RWPE1 (cell line): ENCODE data around the gene C1orf174.

ENCODE experiments used
- CTCF ChIA-PET: fragments of 350-600 bp; sonication (Branson Sonifier 250); formaldehyde crosslinking; extraction: SDS; loops from one replicate; lab custom pipeline; 2021; lab: Yijun Ruan, JAX
- POLR2A ChIA-PET: fragments of 400-600 bp; formaldehyde crosslinking; extraction: SDS; loops from one replicate; lab custom pipeline; 2020; ENCODE audit warnings: antibody characterized with exemption; ENCODE audit not compliant: low non-redundant PET; lab: Yijun Ruan, JAX
- DNase-seq: peaks from one replicate; pipeline ENCODE4 v3.0.0; 2012; ENCODE audit warnings: low spot score
- H3K27ac ChIP-seq: fragments of 450-650 bp; 2 replicates; pipeline ENCODE4 v1.5.1; 2017
- CTCF ChIP-seq: fragments of 450-650 bp; conservative IDR thresholded peaks from 2 replicates; pipeline ENCODE4 v1.5.1; 2017; ENCODE audit warnings: low read depth, mild to moderate bottlenecking

The C1orf174 gene

GRCh38 chr1:3900150-3900968, at the start of gene C1orf174:
Gene C1orf174 (minus strand): TSS chr1:3900272. CDS start chr1:3900186, 86 bp downstream.
- POLR2A ChIA-PET: interaction anchor here (0.6 to 0.8 kb wide), 2 partner anchors 13 to 1264 kb away, joined by 3 read pairs; no protein-coding TSS in a partner anchor
- CTCF ChIA-PET: interaction anchor here (0.6 kb wide), 1 partner anchor 1497 kb away, joined by 4 read pairs; no protein-coding TSS in a partner anchor
- no peak for TF ChIP-seq CTCF
- peak; percentile 99 for DNase-seq
- peak within 1 kb of the TSS; percentile 97 for H3K27ac ChIP-seq

- DNase-seq: peak; percentile 67
- TF ChIP-seq CTCF: no peak
- ChIA-PET CTCF (interaction anchor here (0.7 kb wide), 1 partner anchor 648 kb away, joined by 4 read pairs; no protein-coding TSS in a partner anchor), POLR2A (no interaction called here)
- no peak overlapping the region for H3K27ac ChIP-seq
These were observed 48.3 kb upstream of the C1orf174 start for GRCh38 chr1:3948344-3948743.

GRCh38 chr1:3945916-3946840, 46.1 kb upstream of the C1orf174 start:
- TF ChIP-seq CTCF: no peak
- DNase-seq: no peak

GRCh38 chr1:3945222-3945621, 45.1 kb upstream of the C1orf174 start:
- no peak for DNase-seq
- ChIA-PET CTCF (no interaction called here), POLR2A (no interaction called here)
- no peak for TF ChIP-seq CTCF
- no peak overlapping the region for H3K27ac ChIP-seq

More at GRCh38 chr1:3945916-3946840, 46.1 kb upstream of the C1orf174 start:
- POLR2A ChIA-PET: no interaction called here
- no peak overlapping the region for H3K27ac ChIP-seq
- CTCF ChIA-PET: no interaction called here

GRCh38 chr1:3944578-3945125, 44.6 kb upstream of the C1orf174 start:
- TF ChIP-seq CTCF: no peak
- ChIA-PET POLR2A (no interaction called here), CTCF (no interaction called here)
- H3K27ac ChIP-seq: no peak overlapping the region
- DNase-seq: no peak
